ENCODE results near the gene LRRC49.
"Not testable (repeated sequence)": the region's sequence is repeated elsewhere in the genome, so short reads cannot be mapped to it uniquely, and the experiment has no call there.

Gene LRRC49

DNA sequence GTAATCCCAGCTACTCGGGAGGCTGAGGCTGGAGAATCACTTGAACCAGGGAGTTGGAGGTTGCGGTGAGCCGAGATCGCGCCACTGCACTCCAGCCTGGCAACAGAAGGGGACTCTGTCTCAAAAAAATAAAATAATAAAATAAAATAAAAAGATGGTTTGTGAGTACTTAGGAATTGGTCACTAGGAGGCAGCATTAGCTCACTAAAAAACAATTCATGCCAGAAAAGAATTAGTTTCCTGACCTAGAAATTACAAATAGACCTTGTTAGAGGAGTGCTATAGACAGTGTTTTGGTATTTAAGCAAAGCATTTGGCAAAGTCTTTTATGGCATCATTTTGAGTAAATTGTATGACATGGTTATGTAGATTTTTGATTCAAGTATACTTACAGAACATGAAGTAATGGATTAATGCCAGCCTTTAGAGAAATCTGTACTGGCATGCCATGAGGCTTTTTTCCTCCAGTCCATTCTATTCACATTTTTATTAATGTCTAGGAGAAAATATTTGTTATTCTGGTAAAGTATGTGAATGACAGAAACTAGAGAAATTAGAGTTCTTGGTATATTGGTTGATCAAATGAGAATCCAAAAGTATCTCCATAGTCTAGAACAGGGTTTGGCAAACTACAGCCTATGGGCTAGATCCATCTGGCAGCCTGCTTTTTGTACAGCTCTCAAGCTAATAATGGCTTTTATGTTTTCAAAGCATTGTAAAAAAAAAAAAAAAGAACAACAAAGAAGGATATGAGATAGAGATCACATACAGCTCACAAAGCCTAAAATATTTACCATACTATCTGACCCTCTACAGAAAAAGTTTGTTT, 81.6 kb downstream of the LRRC49 start:
- DNase-seq (ENCODE audit: insufficient read length, low spot score) (no peak), FAIRE-seq (no peak)

DNA sequence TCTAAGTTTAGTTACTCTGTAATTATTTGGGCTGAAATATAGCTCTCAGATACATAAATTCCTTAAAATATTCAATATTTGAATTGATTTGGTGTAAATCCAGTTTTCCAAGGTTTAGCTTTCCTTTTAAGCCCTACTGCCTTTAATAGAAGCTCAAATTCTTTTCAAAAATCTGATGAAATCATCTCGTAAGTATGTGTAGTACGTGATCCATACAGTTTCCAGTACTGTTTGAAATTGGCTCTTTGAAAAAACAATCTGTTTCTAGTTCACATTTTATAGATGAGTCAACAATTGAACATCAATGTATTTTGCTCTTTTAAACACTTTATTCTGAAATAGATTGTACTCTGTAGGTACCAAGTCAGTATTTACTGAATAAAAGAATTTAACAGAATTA, 84.2 kb downstream of the LRRC49 start:
- DNase-seq (ENCODE audit: insufficient read length, low spot score) = no peak
- no peak for FAIRE-seq

DNA sequence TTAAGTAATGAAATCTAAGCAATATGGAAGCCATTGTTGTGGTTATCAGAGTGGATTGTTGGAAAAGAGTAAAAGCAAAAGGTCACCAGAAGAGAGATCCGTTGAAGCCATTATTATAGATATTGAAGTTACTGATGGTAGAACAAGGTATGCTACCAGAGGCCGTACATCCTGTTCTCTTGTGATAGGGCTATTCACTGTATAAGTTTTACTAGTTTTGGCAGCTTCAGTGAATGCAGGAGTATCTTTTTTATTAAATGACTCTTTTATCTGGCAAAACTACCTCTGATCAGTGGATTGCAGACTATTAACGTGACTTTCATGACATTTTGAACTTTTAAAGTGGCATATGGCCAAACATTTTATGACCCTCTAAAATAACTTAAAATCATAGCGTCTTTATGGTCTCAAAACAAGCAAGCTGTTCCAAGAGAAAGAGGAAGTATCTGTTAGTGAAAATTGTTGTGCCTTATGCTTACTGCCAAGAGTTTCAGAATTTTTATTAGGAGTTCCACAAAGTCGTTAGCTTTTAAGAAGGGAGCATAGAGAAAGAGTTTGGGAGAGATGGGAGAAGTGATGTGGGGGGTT, 102.9 kb downstream of the LRRC49 start:
- FAIRE-seq (no peak), DNase-seq (ENCODE audit: insufficient read length, low spot score) (no peak)

DNA sequence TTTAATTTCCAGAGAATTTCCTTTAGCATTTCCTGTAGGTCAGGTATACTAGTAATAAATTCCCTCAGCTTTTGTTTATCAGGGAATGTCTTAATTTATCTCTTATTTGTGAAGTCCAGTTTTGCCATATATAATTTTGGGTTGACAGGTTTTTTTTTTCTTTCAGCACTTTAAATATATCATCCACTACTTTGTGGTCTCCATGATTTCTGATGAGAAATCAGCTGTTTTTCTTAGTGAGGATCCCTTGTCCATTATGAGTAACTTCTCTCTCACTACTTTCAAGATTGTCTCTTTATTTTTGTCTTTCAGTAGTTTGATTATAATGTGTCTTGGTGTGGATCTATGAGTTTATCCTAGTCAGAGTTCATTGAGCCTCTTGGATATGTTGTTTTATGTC, 105.7 kb downstream of the LRRC49 start:
- no peak for DNase-seq (ENCODE audit: insufficient read length, low spot score)
- FAIRE-seq = no peak

DNA sequence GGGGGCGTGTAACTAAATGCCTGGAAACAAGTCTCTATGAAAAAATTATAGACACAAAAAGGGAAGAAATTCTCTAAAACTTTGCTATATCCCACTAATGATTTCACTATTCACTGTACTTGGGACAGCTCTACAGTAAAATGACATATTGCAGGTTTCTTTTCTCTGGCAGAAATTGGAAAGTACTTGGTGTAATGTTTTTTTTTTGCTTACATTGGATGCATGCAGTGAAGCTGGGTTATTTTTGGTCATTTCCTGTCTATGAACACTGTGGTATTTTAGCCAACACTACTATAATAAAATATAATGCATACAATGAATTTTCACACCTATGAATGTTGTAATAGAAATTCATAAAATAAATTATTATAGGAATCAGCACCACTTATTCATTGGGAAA, 109.7 kb downstream of the LRRC49 start:
- FAIRE-seq (no peak), DNase-seq (ENCODE audit: insufficient read length, low spot score) (no peak)

DNA sequence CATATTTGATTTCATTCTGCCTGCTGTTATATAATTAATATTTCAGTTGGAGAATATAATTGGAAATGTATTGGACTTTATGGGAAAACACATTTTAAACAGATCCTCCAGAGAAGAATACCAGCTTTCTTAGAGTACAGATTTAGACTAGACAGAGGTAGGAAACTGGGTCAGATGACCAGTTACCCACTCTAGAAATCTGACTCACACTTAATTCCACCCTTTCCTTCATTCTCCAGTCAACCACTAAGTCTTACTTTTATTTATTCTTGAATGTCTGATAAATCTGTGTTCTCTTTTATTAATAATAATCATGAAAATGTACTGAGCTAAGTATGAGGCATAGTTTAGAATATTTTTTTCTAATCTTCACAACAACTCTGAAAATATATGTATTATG, 110.7 kb downstream of the LRRC49 start:
- no peak for DNase-seq (ENCODE audit: insufficient read length, low spot score)
- FAIRE-seq = no peak

DNA sequence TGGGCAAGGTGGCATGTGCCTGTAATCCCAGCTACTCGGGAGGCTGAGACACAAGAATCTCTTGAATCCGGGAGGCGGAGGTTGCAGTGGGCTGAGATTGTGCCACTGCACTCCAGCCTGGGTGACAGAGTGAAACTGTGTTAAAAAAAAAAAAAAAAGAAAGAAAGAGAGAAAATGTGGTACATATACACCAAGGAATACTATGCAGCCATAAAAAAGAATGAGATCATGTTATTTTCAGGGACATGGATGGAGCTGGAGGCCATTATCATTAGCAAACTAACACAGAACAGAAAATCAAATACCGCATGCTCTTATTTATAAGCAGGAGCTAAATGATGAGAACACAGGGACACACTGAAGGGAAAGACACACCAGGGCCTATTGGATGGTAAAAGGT, 111.9 kb downstream of the LRRC49 start:
- not testable (repeated sequence) for DNase-seq (ENCODE audit: insufficient read length, low spot score); FAIRE-seq

DNA sequence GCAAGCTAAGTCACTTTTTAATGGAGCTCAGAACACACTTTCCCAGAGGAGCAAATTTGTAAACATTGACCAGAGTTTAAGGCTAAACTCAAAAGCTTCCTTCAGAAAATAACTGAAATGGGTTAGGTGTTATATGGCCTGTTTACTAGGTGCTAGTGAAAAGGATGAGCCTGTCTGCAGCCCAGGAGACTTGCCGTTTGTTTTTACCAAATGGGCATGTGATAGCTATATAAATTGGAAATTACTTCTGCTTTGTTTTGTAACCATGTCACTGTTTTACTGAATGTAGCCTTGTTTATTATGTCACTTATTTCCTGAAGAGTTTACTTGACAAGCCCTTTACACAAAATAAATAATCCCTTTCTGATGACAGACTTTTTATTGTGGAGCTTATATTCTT, 113.3 kb downstream of the LRRC49 start:
- no peak for FAIRE-seq

DNA sequence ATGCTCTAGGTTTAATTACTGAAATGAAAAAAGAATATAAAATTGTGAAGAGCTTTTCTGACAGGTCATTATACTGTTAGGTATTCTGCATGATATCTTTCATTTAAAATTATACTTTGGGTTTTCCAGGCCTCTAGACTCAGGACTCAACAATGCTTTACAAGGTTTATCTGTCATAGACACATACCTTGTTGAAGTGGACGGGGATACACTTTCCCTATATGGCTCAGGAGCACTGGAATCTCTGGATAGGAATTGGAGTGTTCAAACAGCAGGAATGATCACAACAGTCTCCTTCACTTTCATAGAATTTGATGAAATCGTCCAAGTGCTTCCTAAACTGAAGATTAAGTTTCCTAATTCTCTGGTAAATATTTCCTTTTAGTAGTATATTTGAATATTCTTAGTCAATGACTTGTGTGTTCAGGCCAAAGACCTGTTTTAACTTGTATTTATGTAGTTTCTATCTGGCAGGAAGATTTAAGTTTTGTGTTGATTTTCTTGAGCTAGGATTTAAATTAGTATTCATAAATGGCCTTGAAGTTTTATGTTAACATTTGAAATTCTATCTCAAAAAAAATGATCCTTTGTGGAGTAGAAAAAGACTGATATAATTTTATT, 115.7 kb downstream of the LRRC49 start:
- DNase-seq (ENCODE audit: insufficient read length, low spot score) (no peak), FAIRE-seq (no peak)

More for the DNA sequence above, 113.3 kb downstream of the LRRC49 start:
- no peak for DNase-seq (ENCODE audit: insufficient read length, low spot score)

DNA sequence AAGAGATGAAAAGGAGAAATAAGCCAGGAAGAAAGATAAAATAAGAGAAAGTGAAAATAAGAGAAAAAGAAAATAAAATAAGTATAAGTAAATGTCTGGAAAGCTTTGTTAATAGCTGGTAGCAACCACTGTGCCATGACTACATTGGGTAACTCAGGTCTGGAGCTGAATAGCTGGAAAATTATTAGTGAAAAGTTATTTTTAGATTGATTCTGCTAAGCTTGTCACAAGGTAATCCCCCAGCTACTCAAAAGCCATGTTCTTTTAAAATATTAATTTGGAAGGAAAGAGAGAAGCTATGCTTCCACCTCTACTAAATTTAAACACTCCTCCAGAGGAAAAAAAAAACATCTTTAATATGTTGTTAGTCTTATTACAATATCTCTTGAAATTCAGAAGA, 117.8 kb downstream of the LRRC49 start:
- FAIRE-seq = no peak
- DNase-seq (ENCODE audit: insufficient read length, low spot score) = no peak

DNA sequence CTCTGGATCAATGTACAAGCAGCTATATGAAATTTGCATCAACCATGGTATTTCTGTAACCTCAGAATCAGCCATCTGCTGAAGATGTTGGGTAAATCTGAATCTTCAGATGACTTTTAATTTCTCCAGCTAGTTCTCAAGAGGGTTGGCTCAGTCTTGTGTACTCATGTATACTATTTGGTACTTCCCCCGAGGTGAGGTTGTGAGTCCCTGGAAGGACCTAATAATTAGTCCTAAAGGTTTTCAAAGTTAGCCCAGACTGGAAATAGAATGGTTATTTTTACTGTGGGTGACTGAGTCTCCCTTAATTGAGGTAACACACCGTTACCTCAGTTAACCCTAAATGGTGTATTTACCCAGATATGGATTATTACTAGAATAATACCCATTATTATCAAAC, 118.4 kb downstream of the LRRC49 start:
- FAIRE-seq (no peak), DNase-seq (ENCODE audit: insufficient read length, low spot score) (no peak)

DNA sequence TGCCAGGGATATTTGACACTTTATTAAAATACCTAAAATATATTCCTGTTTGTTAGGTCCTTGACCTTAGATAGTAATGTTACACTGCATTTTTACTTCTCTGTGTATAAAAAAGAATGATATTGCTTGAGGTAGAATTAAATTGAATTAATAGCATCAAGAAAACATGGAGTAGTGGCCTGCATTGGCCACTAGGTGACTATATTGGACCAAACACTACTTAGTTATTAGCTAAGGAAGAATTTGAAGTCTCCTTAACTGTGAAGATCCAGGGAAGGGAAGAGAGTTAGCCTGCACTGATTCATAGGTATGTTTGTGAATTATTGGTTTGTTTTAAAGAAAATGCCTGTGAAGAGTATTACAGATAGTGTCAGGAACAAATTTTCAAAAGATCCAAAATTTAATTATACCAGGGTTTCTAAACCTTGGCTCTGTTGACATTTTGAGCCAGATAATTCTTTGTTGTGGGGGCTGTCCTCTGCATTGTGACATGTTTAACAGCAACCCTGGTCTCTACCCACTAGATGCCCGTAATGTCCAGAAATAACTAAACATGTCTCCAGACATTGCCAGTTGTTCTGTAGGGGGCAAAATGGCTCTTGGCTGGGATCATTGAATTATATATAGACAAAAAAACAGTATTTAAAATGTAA, 119.0 kb downstream of the LRRC49 start:
- FAIRE-seq = no peak
- DNase-seq (ENCODE audit: insufficient read length, low spot score) = no peak

DNA sequence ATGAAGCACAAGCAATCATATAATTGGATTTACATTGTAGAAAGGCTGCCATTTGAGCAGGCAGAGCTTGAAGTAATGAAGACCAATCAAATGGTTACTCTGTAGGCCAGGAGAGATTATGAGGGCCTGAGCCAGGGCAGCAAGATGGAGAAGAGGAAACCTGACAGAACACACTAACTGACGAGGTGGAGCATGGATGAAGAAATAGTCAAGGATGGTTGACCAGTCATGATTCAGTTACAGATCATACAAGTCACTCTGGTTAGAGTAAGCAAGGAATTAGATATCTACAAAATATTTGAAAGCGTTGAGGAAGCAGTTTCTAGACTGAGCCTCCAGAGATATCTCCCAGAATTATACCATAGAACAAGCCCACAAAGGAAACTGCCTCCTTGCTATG, 120.8 kb downstream of the LRRC49 start:
- no peak for DNase-seq (ENCODE audit: insufficient read length, low spot score)
- FAIRE-seq = no peak

DNA sequence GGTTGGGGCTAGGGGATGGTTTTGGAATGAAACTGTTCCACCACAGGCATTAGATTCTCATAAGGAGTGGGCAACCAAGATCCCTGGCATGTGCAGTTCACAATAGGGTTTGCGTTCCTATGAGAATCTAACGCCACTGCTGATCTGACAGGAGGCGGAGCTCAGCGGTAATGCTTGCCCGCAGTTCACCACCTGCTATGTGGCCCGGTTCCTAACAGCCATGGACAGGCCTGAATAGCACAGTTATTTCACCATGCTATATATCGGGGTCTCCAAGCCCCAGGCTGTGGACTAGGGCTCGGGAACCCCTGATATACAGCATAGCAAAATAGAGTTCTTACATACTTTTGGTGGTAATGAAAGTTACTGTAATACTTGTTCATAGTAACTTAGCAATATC, 122.7 kb downstream of the LRRC49 start:
- DNase-seq (ENCODE audit: insufficient read length, low spot score) (no peak), FAIRE-seq (no peak)

DNA sequence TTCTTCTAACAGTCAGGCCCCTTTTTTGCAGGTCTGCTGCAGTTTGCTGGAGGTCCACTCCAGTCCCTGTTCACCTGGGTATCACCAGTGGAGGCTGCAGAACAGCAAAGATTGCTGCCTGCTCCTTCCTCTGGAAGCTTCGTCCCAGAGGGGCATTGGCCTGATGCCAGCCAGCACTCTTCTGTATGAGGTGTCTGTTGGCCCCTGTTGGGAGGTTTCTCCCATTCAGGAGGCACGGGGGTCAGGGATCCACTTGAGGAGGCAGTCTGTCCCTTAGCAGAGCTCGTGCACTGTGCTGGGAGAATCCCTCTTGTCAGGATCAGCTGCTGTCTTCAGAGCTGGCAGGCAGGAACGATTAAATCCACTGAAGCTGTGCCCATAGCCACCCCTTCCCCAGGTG, 138.6 kb downstream of the LRRC49 start:
- DNase-seq (ENCODE audit: insufficient read length, low spot score); FAIRE-seq: not testable (repeated sequence)

DNA sequence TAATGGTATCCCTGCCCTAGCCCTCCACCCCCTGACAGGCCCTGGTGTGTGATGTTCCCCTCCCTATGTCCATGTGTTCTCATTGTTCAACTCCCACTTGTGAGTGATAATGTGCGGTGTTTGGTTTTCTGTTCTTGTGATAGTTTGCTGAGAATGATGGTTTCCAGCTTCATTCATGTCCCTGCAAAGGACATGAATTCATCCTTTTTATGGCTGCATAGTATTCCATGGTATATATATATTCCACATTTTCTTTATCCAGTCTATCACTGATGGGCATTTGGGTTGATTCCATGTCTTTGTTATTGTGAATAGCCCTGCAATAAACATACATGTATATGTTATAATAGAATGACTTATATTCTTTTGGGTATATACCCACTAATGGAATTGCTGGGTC, 142.9 kb downstream of the LRRC49 start:
- not testable (repeated sequence) for DNase-seq (ENCODE audit: insufficient read length, low spot score); FAIRE-seq

DNA sequence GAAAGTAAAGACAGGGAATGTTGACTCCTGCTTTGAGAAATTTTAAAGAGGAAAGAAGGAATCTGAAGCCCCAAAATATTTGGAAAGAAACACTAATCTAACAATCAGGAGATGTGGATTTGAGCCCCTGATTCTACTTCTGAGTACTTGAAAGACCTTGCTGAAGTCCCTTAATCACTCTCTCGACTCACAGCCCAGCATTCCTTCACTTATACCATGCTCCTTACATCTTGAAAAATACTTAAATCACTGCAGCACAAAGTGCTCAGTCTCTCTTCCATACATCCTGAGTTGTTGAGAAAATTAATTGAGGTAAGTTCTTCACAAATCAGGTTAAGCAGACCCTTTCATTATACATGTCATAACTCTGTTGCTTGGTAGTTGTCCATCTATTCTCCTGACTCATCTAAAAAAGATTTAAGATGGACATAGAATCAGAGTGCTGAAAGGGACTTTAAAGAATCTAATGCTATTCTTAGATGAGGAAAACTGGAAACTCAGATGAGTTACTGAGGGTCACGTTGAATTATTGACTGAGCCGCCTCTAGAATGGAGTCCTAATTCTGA, 149.8 kb downstream of the LRRC49 start:
- FAIRE-seq = no peak
- DNase-seq (ENCODE audit: insufficient read length, low spot score) = no peak

DNA sequence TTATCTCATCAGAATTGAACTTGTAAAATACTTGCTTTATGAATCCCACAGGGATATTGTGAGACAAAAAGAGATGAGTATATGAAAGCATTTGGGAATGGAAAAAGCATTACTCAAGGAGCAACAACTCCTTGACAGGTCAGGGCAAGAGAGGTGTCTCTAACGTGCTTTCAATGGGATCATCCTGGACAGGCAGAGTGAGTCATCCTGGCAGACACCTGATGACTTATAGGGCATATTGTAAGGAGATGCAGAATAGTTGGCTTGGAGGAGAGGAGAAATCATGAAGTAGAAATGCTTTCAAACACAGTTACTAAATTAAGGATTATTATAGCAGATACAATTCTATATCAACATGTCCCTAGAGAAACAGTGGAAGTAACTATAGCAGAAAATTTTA, 150.7 kb downstream of the LRRC49 start:
- FAIRE-seq (no peak), DNase-seq (ENCODE audit: insufficient read length, low spot score) (no peak)

DNA sequence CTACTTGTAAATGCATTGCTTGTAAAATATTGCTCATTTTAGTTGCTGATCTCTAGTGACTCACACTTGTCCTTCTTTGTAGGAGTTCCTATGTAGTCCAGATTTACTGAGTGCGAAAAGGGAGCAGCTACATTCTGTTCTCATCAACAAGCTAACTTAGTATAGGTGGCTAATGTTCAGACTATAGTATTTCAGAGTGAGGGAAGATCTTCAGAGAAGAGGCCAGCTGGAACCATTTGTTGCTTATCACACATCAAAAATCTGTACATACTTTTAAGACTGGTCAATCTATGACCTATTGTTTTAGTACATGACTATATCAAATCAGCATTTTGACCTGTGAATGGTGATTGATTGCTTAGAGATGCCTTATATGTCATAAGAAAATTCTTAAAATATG, 151.4 kb downstream of the LRRC49 start:
- no peak for DNase-seq (ENCODE audit: insufficient read length, low spot score)
- no peak for FAIRE-seq

DNA sequence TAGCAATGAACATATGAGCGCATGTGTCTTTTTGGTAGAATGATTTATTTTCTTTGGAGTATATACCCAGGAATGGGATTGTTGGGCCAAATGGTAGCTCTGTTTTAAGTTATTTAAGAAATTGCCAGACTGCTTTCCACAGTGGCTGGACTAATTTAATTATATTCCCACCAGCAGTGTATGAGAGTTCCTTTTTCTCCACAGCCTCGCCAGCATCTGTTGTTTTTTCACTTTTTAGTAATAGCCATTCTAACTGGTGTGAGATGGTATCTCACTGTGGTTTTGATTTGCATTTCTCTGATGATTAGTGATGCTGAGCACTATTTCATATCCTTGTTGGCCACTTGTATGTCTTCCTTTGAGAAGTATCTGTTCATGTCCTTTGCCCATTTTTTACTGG, 153.5 kb downstream of the LRRC49 start:
- not testable (repeated sequence) for FAIRE-seq; DNase-seq (ENCODE audit: insufficient read length, low spot score)

All from GM19239 (cell line).